Measurements from ENCODE around the gene NT5C. TPM values are rescaled to one million over a fixed set of nuclear protein-coding genes. Genes with fewer than 3 reads are reported as not detected.

The NT5C gene
- total RNA-seq, 1 experiment from 2014 or later = 115 TPM

DNA sequence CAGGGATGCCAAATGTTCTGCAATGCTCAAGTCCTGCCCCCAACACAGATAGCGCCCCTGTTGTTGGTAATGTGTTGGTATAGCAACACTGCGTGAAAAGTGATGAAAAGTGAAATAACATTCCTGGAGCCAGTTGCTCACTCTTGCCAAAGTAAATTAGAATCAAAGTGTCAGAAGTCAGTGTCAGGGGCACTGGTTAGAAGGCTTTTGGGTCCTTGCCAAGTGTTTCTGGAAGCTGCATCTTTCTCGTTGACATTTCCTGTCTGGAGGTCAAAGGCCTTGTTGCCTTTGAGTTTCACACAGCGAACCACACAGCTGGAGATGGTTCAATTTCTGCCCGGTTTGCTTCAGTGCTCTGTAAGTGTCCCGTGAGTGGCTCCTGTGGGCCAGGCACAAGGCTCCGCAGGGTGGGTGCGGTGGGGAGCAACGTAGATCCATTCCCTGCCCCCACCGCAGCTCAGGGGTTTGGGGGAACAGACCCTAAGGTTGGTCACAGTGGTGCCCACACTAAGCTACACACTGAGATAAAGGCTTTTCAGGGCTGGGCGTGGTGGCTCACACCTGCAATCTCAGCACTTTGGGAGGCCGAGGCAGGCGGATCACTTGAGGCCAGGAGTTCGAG lies 47.4 kb downstream of the NT5C start (continued):
- TF ChIP-seq, protein P1, sequence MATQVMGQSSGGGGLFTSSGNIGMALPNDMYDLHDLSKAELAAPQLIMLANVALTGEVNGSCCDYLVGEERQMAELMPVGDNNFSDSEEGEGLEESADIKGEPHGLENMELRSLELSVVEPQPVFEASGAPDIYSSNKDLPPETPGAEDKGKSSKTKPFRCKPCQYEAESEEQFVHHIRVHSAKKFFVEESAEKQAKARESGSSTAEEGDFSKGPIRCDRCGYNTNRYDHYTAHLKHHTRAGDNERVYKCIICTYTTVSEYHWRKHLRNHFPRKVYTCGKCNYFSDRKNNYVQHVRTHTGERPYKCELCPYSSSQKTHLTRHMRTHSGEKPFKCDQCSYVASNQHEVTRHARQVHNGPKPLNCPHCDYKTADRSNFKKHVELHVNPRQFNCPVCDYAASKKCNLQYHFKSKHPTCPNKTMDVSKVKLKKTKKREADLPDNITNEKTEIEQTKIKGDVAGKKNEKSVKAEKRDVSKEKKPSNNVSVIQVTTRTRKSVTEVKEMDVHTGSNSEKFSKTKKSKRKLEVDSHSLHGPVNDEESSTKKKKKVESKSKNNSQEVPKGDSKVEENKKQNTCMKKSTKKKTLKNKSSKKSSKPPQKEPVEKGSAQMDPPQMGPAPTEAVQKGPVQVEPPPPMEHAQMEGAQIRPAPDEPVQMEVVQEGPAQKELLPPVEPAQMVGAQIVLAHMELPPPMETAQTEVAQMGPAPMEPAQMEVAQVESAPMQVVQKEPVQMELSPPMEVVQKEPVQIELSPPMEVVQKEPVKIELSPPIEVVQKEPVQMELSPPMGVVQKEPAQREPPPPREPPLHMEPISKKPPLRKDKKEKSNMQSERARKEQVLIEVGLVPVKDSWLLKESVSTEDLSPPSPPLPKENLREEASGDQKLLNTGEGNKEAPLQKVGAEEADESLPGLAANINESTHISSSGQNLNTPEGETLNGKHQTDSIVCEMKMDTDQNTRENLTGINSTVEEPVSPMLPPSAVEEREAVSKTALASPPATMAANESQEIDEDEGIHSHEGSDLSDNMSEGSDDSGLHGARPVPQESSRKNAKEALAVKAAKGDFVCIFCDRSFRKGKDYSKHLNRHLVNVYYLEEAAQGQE (IDR thresholded peaks at IDR 0.05; ENCODE audit: low read depth) = no peak
- TF ChIP-seq EGR1 (IDR thresholded peaks at IDR 0.05; ENCODE audit: low read depth) (no peak), FOSL1 (IDR thresholded peaks at IDR 0.05; ENCODE audit: low read depth) (no peak), SIN3A (IDR thresholded peaks at IDR 0.05; ENCODE audit: low read depth) (no peak), EZH2 (IDR thresholded peaks at IDR 0.05) (no peak), CEBPB (IDR thresholded peaks at IDR 0.05; ENCODE audit: low read depth) (no peak)

DNA sequence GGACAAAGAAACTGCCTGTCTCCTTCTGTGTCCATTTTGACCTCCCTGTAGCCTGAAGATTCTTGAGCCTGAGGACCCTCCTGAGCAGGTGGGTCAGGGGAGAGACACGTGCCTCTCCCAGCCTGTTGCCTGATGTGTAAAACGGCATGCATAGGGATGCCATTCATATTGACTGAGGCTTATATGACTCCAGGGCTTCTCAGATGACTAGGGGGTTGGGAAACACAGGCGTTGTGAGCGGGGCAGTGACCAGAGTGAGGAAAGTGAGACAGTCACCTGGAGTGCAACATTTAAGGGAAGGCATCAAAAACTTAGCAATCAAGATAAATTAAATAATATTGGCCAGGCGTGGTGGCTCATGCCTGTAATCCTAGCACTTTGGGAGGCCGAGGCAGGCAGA lies 48.9 kb downstream of the NT5C start:
- BruUV-seq (replicated peaks) = no TSS peak
- RAD21 ChIA-PET (ENCODE audit: low non-redundant PET in 1 of 2, low total read pairs in 2 of 2, uncharacterized antibody in 2 of 2, unreplicated experiment in 2 of 2) = no interaction called here
- POLR2A ChIA-PET = no interaction called here
- Histone ChIP-seq H3K27me3 (ENCODE audit: insufficient read depth, low read length) (no peaks in the 10 kb centered on the region), H2AFZ (ENCODE audit: low read depth, low read length, poor library complexity, severe bottlenecking) (no peak overlapping the region), H3K4me1 (ENCODE audit: control insufficient read depth in 1 of 2, insufficient read depth in 2 of 2, low read length in 2 of 2) (peaks cover 83 to 91% of the 10 kb centered on the region in 2 experiments), H3K9me3 (ENCODE audit: control insufficient read depth in 1 of 2, insufficient read depth in 1 of 2, low read depth in 1 of 2, low read length in 2 of 2) (no peaks in the 10 kb centered on the region), H4K20me1 (ENCODE audit: insufficient read depth) (no peaks in the 10 kb centered on the region), H3K79me2 (ENCODE audit: insufficient read depth, low read length) (no peaks in the 10 kb centered on the region), H3K27ac (ENCODE audit: low read depth, low read length) (no peak overlapping the region), H3K9me2 (ENCODE audit: insufficient read depth) (no peaks in the 10 kb centered on the region), H3K4me2 (ENCODE audit: low read length) (peak overlapping the region; percentile 13; the same call in 1 of the 2 replicates), H3K4me3 (replicated peaks in 1 of 2; ENCODE audit: low read depth in 1 of 2, low read length in 2 of 2) (no peak overlapping the region), H3K36me3 (ENCODE audit: control insufficient read depth in 1 of 2, insufficient read depth in 2 of 2, low read length in 2 of 2) (no peaks in the 10 kb centered on the region), H3K9ac (ENCODE audit: low read length) (no peak overlapping the region)
- CTCF ChIA-PET = interaction anchor here (1.0 to 2.2 kb wide), 2 partner anchors 13 to 36 kb away, joined by 3 to 7 read pairs; partner anchors contain the start of genes ATP5PD and KCTD2
- ATAC-seq = no peak
- no peak for DNase-seq (ENCODE audit: low read depth, low spot score)
- intact Hi-C loops (cut with micrococcal nuclease) = no loop called here
- TF ChIP-seq ZFX (IDR thresholded peaks at IDR 0.05) (no peak), SP1 (IDR thresholded peaks at IDR 0.05; ENCODE audit: low read depth) (no peak), FOSL1 (IDR thresholded peaks at IDR 0.05; ENCODE audit: low read depth) (no peak)

All from HCT116 (cell line).